Gastrocnemius medialis (tissue), 4 donors: ENCODE measurements around the gene INCA1.

Source experiments
- CTCF ChIP-seq, 5 experiments: fragments of 450-650 bp in 3 of 5; fragments of 200-600 bp in 2 of 5; sonication (generic) in 2 of 5; IDR thresholded peaks in 4 of 5; conservative IDR thresholded peaks in 1 of 5; 1 replicate in 4 of 5; 2 replicates in 1 of 5; pipeline ENCODE4 v1.5.1; 2016 to 2019; ENCODE audit warnings: antibody characterized with exemption in 5 of 5, mild to moderate bottlenecking in 3 of 5, moderate library complexity in 3 of 5
- POLR2A ChIP-seq, 2 donors: fragments of 450-650 bp; IDR thresholded peaks; one replicate each; pipeline ENCODE4 v1.6.1; 2017; ENCODE audit warnings: antibody characterized with exemption in 2 of 2, mild to moderate bottlenecking in 2 of 2, moderate library complexity in 2 of 2

GRCh38 chr17:4982305-4982704 lies 15.0 kb downstream of the INCA1 start:
- TF ChIP-seq CTCF (IDR thresholded peaks at IDR 0.05 in 4 of 5, conservative IDR thresholded peaks at IDR 0.05 in 1 of 5), result no peak
- TF ChIP-seq POLR2A (IDR thresholded peaks at IDR 0.05), result no peak
